DMS114 treated with DMSO at 0.1 percent for 48 hours (cell line): ENCODE measurements around the gene UBALD2.

Experiments
- DNase-seq: peaks from one replicate; lab custom pipeline; 2025; ENCODE audit not compliant: unreplicated experiment; lab: John Stamatoyannopoulos, UW

UBALD2 gene

DNA sequence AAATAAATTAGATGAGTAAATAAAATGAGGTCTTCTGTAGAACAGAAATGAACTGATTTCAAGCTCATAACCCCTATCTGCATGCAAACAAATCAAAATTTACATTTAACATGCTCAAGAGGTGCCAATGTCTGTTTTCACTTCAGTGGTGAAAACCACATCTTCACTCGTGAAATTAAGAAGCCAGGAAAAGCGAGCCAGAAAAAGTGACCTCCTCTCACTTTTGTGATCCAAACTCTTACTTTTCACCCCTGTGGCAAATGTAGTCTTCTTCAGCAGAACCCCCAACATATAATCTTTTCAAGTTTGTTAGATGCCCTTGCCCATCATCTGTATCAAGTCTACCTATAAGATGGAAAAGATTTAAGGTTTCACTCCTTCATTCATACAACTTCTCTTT lies 52.4 kb downstream of the UBALD2 start:
- no peak for DNase-seq

GRCh38 chr17:76318586-76318985 lies 53.4 kb downstream of the UBALD2 start:
- no peak for DNase-seq
